HEK293T (cell line): ENCODE data around the gene ZC3H15.

Experiments
- FOXA1 ChIP-seq: fragments of 450-650 bp; IDR thresholded peaks from 2 replicates; pipeline ENCODE4 v1.6.1; 2016; ENCODE audit warnings: mild to moderate bottlenecking
- HDGF ChIP-seq: fragments of 450-650 bp; IDR thresholded peaks from 2 replicates; pipeline ENCODE4 v1.6.1; 2017; ENCODE audit warnings: antibody characterized with exemption, borderline replicate concordance
- TF ChIP-seq, protein P1 (sequence below): fragments of 450-650 bp; IDR thresholded peaks from 2 replicates; pipeline ENCODE4 v1.6.1; 2016

GRCh38 chr2:186437719-186438118, 48.3 kb upstream of the ZC3H15 start:
- no peak for TF ChIP-seq FOXA1
- TF ChIP-seq HDGF = no peak
- TF ChIP-seq, protein P1, sequence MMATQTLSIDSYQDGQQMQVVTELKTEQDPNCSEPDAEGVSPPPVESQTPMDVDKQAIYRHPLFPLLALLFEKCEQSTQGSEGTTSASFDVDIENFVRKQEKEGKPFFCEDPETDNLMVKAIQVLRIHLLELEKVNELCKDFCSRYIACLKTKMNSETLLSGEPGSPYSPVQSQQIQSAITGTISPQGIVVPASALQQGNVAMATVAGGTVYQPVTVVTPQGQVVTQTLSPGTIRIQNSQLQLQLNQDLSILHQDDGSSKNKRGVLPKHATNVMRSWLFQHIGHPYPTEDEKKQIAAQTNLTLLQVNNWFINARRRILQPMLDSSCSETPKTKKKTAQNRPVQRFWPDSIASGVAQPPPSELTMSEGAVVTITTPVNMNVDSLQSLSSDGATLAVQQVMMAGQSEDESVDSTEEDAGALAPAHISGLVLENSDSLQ = no peak
